Smooth muscle cell of trachea (primary cell): ENCODE results near the gene MIEF1. TPM values are rescaled to one million over a fixed set of nuclear protein-coding genes. Genes with fewer than 3 reads are reported as not detected.

Source experiments
- total RNA-seq: library from RNA; depleted of rRNA; stranded (reverse); fragments of >200 nt; gene quantifications from 2 replicates; pipeline ENCODE4 v1.2.1, GENCODE V29; 2014

Gene MIEF1
- total RNA-seq = 22.3 and 26.8 TPM in 2 replicates

GRCh38 chr22:39502109-39502788 lies at the start of gene MIEF1:
Gene MIEF1 (plus strand): TSS chr22:39502290. CDS start chr22:39511295, 9,005 bp downstream.

GRCh38 chr22:39456522-39457197 lies 45.4 kb upstream of the MIEF1 start, which contains the start of gene MGAT3:
Gene MGAT3 (plus strand): TSS chr22:39457012. CDS start chr22:39487348, 30,336 bp downstream.

GRCh38 chr22:39520226-39521105 lies 18.4 kb downstream of the MIEF1 start, which contains the start of gene ATF4:
Gene ATF4 (plus strand): TSS chr22:39520562. CDS start chr22:39521446, 884 bp downstream.

GRCh38 chr22:39532215-39533073 lies 30.4 kb downstream of the MIEF1 start, which contains the start of gene RPS19BP1:
Gene RPS19BP1 (minus strand): TSS chr22:39532748. CDS start chr22:39532738, 10 bp downstream.

Other genes starting within 250 kb of the MIEF1 start
- 2,152 and 2,558 TPM in 2 replicates for gene RPL3, start 182.7 kb upstream of the MIEF1 start, total RNA-seq
- 3.1 and 16.2 TPM in 2 replicates for gene SYNGR1, start 152.3 kb upstream of the MIEF1 start, total RNA-seq
- gene TAB1, start 102.5 kb upstream of the MIEF1 start, total RNA-seq = 18.2 and 23.0 TPM in 2 replicates
- not detected in 2 replicates for gene MGAT3, start 45.3 kb upstream of the MIEF1 start, total RNA-seq
- 214 and 296 TPM in 2 replicates for gene ATF4, start 18.3 kb downstream of the MIEF1 start, total RNA-seq
- 45.0 and 60.1 TPM in 2 replicates for gene RPS19BP1, start 30.5 kb downstream of the MIEF1 start, total RNA-seq
- gene CACNA1I, start 68.5 kb downstream of the MIEF1 start, total RNA-seq = under 0.01 TPM in 1 of 2 replicates, not detected in the other